ENCODE measurements around the gene AGXT2.

GRCh38 chr5:34991486-34992238 is 56.1 kb downstream of the AGXT2 start:
- TF ChIP-seq CTCF (IDR thresholded peaks at IDR 0.05) (no peak), POLR2A (IDR thresholded peaks at IDR 0.05) (no peak)
